Progenitor cell of endocrine pancreas (in vitro differentiated cells): ENCODE results near the gene LIPC. TPM values are rescaled to one million over a fixed set of nuclear protein-coding genes. Genes with fewer than 3 reads are reported as not detected.

ENCODE experiments used
- DNase-seq: peaks from one replicate; pipeline ENCODE4 v3.0.0; 2021; ENCODE audit warnings: low spot score; ENCODE audit not compliant: unreplicated experiment
- H3K27ac Mint-ChIP-seq: 2 replicates; pipeline ENCODE4 v1.8.0; 2021; ENCODE audit warnings: mild to moderate bottlenecking, moderate library complexity, mixed read lengths
- H3K27me3 Mint-ChIP-seq: 2 replicates; pipeline ENCODE4 v1.8.0; 2021; ENCODE audit warnings: mixed read lengths
- H3K36me3 Mint-ChIP-seq: 2 replicates; pipeline ENCODE4 v1.8.0; 2022; ENCODE audit warnings: mixed read lengths; ENCODE audit not compliant: insufficient read depth
- H3K4me1 Mint-ChIP-seq: 2 replicates; pipeline ENCODE4 v1.8.0; 2021; ENCODE audit warnings: low read depth, mixed read lengths
- H3K4me3 Mint-ChIP-seq: 2 replicates; pipeline ENCODE4 v1.8.0; 2021; ENCODE audit warnings: low read depth, mild to moderate bottlenecking, moderate library complexity, mixed read lengths
- H3K9me3 Mint-ChIP-seq: 2 replicates; pipeline ENCODE4 v1.8.0; 2021; ENCODE audit warnings: low read depth, mixed read lengths
- total RNA-seq: library from RNA; stranded (reverse); gene quantifications from 2 replicates; pipeline ENCODE4 v1.2.1, GENCODE V29; 2021
- TF ChIP-seq, protein P1 (sequence below): fragments of 200-600 bp; sonication (generic); IDR thresholded peaks from one replicate; pipeline ENCODE4 v1.5.0; 2021; ENCODE audit warnings: antibody characterized with exemption, mild to moderate bottlenecking; ENCODE audit not compliant: unreplicated experiment

Gene LIPC
- total RNA-seq, 1 donor from 2014 or later, result 5.9 TPM

DNA sequence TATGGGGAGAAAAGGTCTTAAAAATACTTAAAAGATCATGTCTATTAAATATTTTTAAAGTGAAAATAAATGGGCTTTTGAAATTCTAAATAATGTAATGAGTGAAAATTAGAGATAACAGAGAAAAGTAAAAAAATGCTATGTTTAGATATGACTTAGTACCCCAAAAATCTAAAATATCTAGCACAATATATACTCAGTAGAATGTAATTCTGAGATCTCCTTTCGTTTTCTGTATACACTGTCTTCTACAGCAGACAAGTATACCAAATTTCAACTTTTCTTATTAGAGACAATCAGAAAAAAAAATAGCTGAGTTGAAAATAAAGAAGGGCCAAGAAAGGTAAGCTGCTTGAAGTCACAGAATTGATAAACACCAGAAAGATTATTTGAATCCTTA lies 176.9 kb downstream of the LIPC start:
- Mint-ChIP-seq H3K36me3 (peaks cover 31% of the 10 kb centered on the region), H3K4me1 (peaks cover 26% of the 10 kb centered on the region), H3K27me3 (no peaks in the 10 kb centered on the region), H3K27ac (no peak overlapping the region), H3K9me3 (peaks cover 4% of the 10 kb centered on the region), H3K4me3 (no peak overlapping the region)
- no peak for DNase-seq
- TF ChIP-seq, protein P1, sequence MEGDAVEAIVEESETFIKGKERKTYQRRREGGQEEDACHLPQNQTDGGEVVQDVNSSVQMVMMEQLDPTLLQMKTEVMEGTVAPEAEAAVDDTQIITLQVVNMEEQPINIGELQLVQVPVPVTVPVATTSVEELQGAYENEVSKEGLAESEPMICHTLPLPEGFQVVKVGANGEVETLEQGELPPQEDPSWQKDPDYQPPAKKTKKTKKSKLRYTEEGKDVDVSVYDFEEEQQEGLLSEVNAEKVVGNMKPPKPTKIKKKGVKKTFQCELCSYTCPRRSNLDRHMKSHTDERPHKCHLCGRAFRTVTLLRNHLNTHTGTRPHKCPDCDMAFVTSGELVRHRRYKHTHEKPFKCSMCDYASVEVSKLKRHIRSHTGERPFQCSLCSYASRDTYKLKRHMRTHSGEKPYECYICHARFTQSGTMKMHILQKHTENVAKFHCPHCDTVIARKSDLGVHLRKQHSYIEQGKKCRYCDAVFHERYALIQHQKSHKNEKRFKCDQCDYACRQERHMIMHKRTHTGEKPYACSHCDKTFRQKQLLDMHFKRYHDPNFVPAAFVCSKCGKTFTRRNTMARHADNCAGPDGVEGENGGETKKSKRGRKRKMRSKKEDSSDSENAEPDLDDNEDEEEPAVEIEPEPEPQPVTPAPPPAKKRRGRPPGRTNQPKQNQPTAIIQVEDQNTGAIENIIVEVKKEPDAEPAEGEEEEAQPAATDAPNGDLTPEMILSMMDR, result no peak

DNA sequence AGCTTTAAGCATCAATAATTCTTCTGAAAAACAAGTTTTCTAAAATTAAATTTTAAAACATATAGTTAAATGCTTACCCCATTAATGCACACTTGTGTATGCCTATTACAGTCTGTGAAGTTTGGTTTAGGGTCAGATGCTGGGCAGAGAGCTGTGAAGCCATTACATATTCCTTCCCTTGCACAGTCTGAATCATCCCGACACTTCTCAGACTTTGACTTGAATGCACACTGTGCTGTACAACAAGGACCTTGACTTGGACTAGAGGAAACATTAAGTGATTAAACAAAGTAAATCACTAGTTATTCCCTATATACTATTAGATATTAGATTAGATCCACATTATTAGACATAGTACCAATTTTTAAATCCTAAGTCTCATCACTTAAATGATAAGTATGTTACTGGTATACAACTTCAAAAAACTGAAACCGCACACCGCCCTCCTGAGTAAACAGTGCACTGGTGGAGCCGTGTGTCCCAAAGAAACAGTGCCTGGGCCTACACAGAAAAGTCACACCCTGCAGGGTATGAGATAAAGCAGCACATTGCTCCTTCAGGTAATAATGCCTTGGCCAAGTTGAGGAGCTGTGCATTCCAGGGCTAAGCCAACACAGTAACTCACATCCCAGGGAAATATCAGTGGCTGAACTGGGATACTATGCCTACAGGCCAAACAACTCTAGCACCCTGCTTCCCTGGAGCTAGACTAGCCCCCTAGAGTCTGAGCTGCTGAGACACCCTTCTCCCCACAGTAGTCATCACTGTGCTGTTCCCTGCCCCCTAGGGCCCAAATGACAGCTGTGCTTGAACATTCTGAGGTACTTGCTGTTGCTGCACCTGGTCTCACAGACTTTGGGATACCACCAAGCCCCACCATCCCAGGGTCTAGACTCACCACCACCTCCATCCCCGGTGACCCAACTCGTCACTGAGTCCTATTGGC lies 180.2 kb downstream of the LIPC start:
- no peaks in the 10 kb centered on the region for H3K27me3 Mint-ChIP-seq
- H3K27ac Mint-ChIP-seq, result no peak overlapping the region
- H3K9me3 Mint-ChIP-seq, result peaks cover 28% of the 10 kb centered on the region
- H3K4me3 Mint-ChIP-seq, result no peak overlapping the region
- DNase-seq, result no peak
- peaks cover 50% of the 10 kb centered on the region for H3K36me3 Mint-ChIP-seq
- peaks cover 10% of the 10 kb centered on the region for H3K4me1 Mint-ChIP-seq
- TF ChIP-seq, protein P1, result no peak

DNA sequence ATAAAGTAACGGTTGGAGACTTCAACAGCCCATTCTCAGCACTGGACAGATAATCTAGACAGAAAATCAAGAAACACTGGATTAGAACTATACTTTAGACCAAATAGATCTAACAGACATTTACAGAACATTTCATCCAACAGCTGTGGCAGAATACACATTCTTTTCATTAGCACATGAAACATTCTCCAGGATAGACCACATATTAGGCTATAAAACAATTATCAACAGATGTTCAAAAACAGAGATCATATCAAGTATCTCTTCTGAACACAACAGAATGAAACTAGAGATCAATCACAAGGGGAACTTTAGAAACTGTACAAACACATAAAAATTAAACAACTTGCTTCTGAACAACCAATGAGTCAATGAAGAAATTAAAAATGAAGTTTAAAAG lies 184.4 kb downstream of the LIPC start:
- no peaks in the 10 kb centered on the region for H3K27me3 Mint-ChIP-seq
- H3K27ac Mint-ChIP-seq, result no peak overlapping the region
- no peak overlapping the region for H3K4me3 Mint-ChIP-seq
- TF ChIP-seq, protein P1, result no peak
- DNase-seq, result no peak
- peaks cover 9% of the 10 kb centered on the region for H3K4me1 Mint-ChIP-seq
- peaks cover 48% of the 10 kb centered on the region for H3K9me3 Mint-ChIP-seq
- H3K36me3 Mint-ChIP-seq, result peaks cover 60% of the 10 kb centered on the region
